Bronchial epithelial cell (primary cell): ENCODE data around the gene ZNF473. TPM values are rescaled to one million over a fixed set of nuclear protein-coding genes. Genes with fewer than 3 reads are reported as not detected.
A peak's percentile ranks its signal among the peaks of the same experiment; 100 is the strongest.

Experiments
- DNase-seq: peaks from one replicate; pipeline ENCODE4 v3.0.0-alpha.2; 2010; ENCODE audit warnings: low read depth
- FAIRE-seq: peaks from 2 replicates; lab custom pipeline; 2011; peaks lifted over from hg19 to GRCh38; lab: Jason Lieb, UNC
- H3K27me3 ChIP-seq: 2 replicates; pipeline ENCODE4 v1.5.1; 2011; ENCODE audit warnings: low read length; ENCODE audit not compliant: control insufficient read depth, insufficient read depth
- H3K36me3 ChIP-seq: 2 replicates; pipeline ENCODE4 v1.5.1; 2011; ENCODE audit warnings: low read length; ENCODE audit not compliant: control insufficient read depth, insufficient read depth
- H3K4me3 ChIP-seq: 2 replicates; pipeline ENCODE4 v1.5.1; 2011; ENCODE audit warnings: mild to moderate bottlenecking, low read depth, low read length, control low read depth
- CTCF ChIP-seq: IDR thresholded peaks from 2 replicates; pipeline ENCODE4 v1.5.1; 2011; ENCODE audit warnings: mild to moderate bottlenecking, moderate library complexity, low read length, control low read depth, inconsistent platforms; ENCODE audit not compliant: insufficient read depth, severe bottlenecking
- total RNA-seq: library from RNA; depleted of rRNA; stranded (reverse); fragments of >200 nt; gene quantifications from 2 replicates; pipeline ENCODE4 v1.2.1, GENCODE V29; 2014

Gene ZNF473
- total RNA-seq, 1 donor from 2014 or later: 13.7 TPM

GRCh38 chr19:50003810-50004419 lies 21.9 kb upstream of the ZNF473 start:
- peaks cover 46% of the 10 kb centered on the region for H3K36me3 ChIP-seq
- FAIRE-seq: no peak
- no peak for TF ChIP-seq CTCF

DNA sequence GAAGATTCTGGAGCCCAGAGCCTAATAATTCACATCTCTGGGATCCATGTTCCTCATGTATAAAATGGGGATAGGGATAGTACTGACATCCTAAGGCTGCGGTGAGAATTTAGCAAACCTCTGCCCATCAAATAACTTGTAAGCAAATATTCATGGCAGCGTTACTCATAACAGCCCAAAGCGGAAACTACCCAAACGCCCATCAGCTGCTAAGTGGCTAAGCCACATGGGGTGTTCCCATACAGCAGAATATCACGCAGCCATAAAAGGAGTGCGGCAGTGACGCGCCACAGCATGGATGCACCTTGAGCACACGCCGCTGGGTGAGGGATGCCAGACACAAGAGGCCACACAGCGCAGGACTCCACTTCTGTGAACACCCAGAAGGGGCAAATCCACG lies 20.4 kb upstream of the ZNF473 start:
- no peaks in the 10 kb centered on the region for H3K27me3 ChIP-seq
- FAIRE-seq (no peak), DNase-seq (no peak)
- no peak overlapping the region for H3K4me3 ChIP-seq
- H3K36me3 ChIP-seq: peaks cover 36% of the 10 kb centered on the region
- no peak for TF ChIP-seq CTCF

More at GRCh38 chr19:50003810-50004419, 21.9 kb upstream of the ZNF473 start:
- no peak overlapping the region for H3K4me3 ChIP-seq
- peak; percentile 91 for DNase-seq
- H3K27me3 ChIP-seq: no peaks in the 10 kb centered on the region

GRCh38 chr19:50007170-50007569 lies 18.6 kb upstream of the ZNF473 start:
- no peaks in the 10 kb centered on the region for H3K27me3 ChIP-seq
- H3K36me3 ChIP-seq: peaks cover 29% of the 10 kb centered on the region
- TF ChIP-seq CTCF: no peak
- DNase-seq (no peak), FAIRE-seq (no peak)
- no peak overlapping the region for H3K4me3 ChIP-seq

- FAIRE-seq (no peak), DNase-seq (no peak)
- peaks cover 25% of the 10 kb centered on the region for H3K36me3 ChIP-seq
- no peaks in the 10 kb centered on the region for H3K27me3 ChIP-seq
- no peak overlapping the region for H3K4me3 ChIP-seq
- TF ChIP-seq CTCF: no peak
Observed at GRCh38 chr19:50007947-50008346, 17.9 kb upstream of the ZNF473 start.

- TF ChIP-seq CTCF: peak; percentile 12
- H3K4me3 ChIP-seq: no peak overlapping the region
- no peaks in the 10 kb centered on the region for H3K27me3 ChIP-seq
- DNase-seq (no peak), FAIRE-seq (no peak)
- peaks cover 24% of the 10 kb centered on the region for H3K36me3 ChIP-seq
Observed at GRCh38 chr19:50008532-50008931, 17.3 kb upstream of the ZNF473 start.
